HG02870 (cell line): Measurements from ENCODE around the gene FCGR3B.
"Not testable (repeated sequence)": the region's sequence is repeated elsewhere in the genome, so short reads cannot be mapped to it uniquely, and the experiment has no call there.

Experiments used
- ATAC-seq: cut with Tn5 transposase; IDR thresholded peaks from one replicate; pipeline ENCODE4 v1.9.1; 2021; ENCODE audit warnings: mild to moderate bottlenecking, moderate library complexity; ENCODE audit not compliant: unreplicated experiment

Gene FCGR3B

GRCh38 chr1:161639203-161639602, 8.2 kb upstream of the FCGR3B start:
- not testable (repeated sequence) for ATAC-seq

- not testable (repeated sequence) for ATAC-seq
Observed at GRCh38 chr1:161638251-161638993, 7.4 kb upstream of the FCGR3B start.

- ATAC-seq, result not testable (repeated sequence)
Observed at GRCh38 chr1:161636976-161637375, 6.0 kb upstream of the FCGR3B start.

GRCh38 chr1:161636189-161636782, 5.3 kb upstream of the FCGR3B start:
- ATAC-seq, result not testable (repeated sequence)

GRCh38 chr1:161634993-161635392, 4.0 kb upstream of the FCGR3B start:
- not testable (repeated sequence) for ATAC-seq

- ATAC-seq, result not testable (repeated sequence)
Observed at GRCh38 chr1:161630128-161630742, 741 bp downstream of the FCGR3B start.

- ATAC-seq, result not testable (repeated sequence)
Observed at GRCh38 chr1:161626445-161627146, 4.4 kb downstream of the FCGR3B start.

GRCh38 chr1:161624605-161625004, 6.4 kb downstream of the FCGR3B start:
- not testable (repeated sequence) for ATAC-seq

GRCh38 chr1:161623401-161624051, 7.5 kb downstream of the FCGR3B start:
- peak; percentile 59 for ATAC-seq

GRCh38 chr1:161622054-161622453, 8.9 kb downstream of the FCGR3B start:
- not testable (repeated sequence) for ATAC-seq

- ATAC-seq, result peak; percentile 37
Observed at GRCh38 chr1:161621181-161622000, 9.6 kb downstream of the FCGR3B start.

- not testable (repeated sequence) for ATAC-seq
Observed at GRCh38 chr1:161620399-161620798, 10.6 kb downstream of the FCGR3B start.

GRCh38 chr1:161618517-161618916, 12.5 kb downstream of the FCGR3B start:
- not testable (repeated sequence) for ATAC-seq

GRCh38 chr1:161616417-161616816, 14.6 kb downstream of the FCGR3B start:
- not testable (repeated sequence) for ATAC-seq

- not testable (repeated sequence) for ATAC-seq
Observed at GRCh38 chr1:161613142-161613514, 17.8 kb downstream of the FCGR3B start.

GRCh38 chr1:161612322-161613141, 18.4 kb downstream of the FCGR3B start:
- peak; percentile 90 for ATAC-seq

- ATAC-seq, result not testable (repeated sequence)
Observed at GRCh38 chr1:161611866-161612321, 19.1 kb downstream of the FCGR3B start.

GRCh38 chr1:161610198-161610597, 20.8 kb downstream of the FCGR3B start:
- not testable (repeated sequence) for ATAC-seq
